Activated CD4-positive, alpha-beta memory T cell treated with anti-CD3 and anti-CD28 coated beads, Interleukin-2, amount 10 ng/mL, durations not matched to agents 7 days and 5 days (primary cell): ENCODE results near the gene SLC12A5. TPM values are rescaled to one million over a fixed set of nuclear protein-coding genes. Genes with fewer than 3 reads are reported as not detected.

ENCODE experiments used
- CTCF ChIA-PET: fragments of 350-600 bp; sonication (Branson Sonifier 250); formaldehyde crosslinking; loops from one replicate; lab custom pipeline; 2021; ENCODE audit warnings: antibody characterized with exemption, inconsistent platforms; lab: Charles Lee
- POLR2A ChIA-PET: fragments of 350-600 bp; sonication (Branson Sonifier 250); formaldehyde crosslinking; loops from one replicate; lab custom pipeline; 2021; ENCODE audit warnings: antibody characterized with exemption; lab: Charles Lee
- DNase-seq: peaks from one replicate; pipeline ENCODE4 v3.0.0-alpha.2; 2020
- H3K27ac Mint-ChIP-seq: one replicate; pipeline ENCODE4 v1.8.0; 2021; ENCODE audit warnings: mild to moderate bottlenecking, mixed read lengths
- H3K27me3 Mint-ChIP-seq: one replicate; pipeline ENCODE4 v1.8.0; 2021; ENCODE audit warnings: mixed read lengths
- H3K36me3 Mint-ChIP-seq: one replicate; pipeline ENCODE4 v1.8.0; 2021; ENCODE audit warnings: low read depth, mixed read lengths
- H3K4me1 Mint-ChIP-seq: one replicate; pipeline ENCODE4 v1.8.0; 2021; ENCODE audit warnings: mixed read lengths
- H3K4me3 Mint-ChIP-seq: one replicate; pipeline ENCODE4 v1.8.0; 2021; ENCODE audit warnings: mild to moderate bottlenecking, mixed read lengths
- H3K9me3 Mint-ChIP-seq: one replicate; pipeline ENCODE4 v1.8.0; 2021; ENCODE audit warnings: mixed read lengths
- total RNA-seq, 2 experiments: library from RNA; stranded (reverse); gene quantifications; one replicate each; pipeline ENCODE4 v1.2.3, GENCODE V29; 2021

SLC12A5 gene
- total RNA-seq, 2 experiments from 2014 or later, result 0.53 TPM; not detected in 1

DNA sequence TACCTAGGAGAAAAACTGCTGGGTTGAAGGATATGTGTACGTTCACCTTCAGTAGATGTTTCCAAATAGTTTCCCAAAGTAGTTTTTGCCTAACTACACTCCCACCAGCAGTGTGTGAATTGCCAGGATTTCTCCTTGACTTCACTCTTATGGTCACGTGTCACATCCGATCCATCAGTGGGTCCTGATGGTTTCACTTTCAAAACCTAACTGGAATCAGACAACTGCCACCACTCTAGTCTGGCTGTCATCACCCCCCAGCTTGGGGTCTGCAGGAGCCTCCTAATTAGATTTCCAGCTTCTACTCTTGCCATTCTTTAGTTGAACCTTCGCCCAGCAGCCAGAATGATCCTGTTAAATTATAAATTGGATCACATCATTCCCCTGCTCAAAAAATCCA, 8.5 kb upstream of the SLC12A5 start:
- ChIA-PET POLR2A (no interaction called here), CTCF (no interaction called here)
- Mint-ChIP-seq H3K4me3 (no peak overlapping the region), H3K9me3 (peaks cover 6% of the 10 kb centered on the region), H3K27ac (no peak overlapping the region), H3K27me3 (peaks cover 53% of the 10 kb centered on the region), H3K4me1 (peaks cover 29% of the 10 kb centered on the region), H3K36me3 (no peaks in the 10 kb centered on the region)
- DNase-seq, result no peak

DNA sequence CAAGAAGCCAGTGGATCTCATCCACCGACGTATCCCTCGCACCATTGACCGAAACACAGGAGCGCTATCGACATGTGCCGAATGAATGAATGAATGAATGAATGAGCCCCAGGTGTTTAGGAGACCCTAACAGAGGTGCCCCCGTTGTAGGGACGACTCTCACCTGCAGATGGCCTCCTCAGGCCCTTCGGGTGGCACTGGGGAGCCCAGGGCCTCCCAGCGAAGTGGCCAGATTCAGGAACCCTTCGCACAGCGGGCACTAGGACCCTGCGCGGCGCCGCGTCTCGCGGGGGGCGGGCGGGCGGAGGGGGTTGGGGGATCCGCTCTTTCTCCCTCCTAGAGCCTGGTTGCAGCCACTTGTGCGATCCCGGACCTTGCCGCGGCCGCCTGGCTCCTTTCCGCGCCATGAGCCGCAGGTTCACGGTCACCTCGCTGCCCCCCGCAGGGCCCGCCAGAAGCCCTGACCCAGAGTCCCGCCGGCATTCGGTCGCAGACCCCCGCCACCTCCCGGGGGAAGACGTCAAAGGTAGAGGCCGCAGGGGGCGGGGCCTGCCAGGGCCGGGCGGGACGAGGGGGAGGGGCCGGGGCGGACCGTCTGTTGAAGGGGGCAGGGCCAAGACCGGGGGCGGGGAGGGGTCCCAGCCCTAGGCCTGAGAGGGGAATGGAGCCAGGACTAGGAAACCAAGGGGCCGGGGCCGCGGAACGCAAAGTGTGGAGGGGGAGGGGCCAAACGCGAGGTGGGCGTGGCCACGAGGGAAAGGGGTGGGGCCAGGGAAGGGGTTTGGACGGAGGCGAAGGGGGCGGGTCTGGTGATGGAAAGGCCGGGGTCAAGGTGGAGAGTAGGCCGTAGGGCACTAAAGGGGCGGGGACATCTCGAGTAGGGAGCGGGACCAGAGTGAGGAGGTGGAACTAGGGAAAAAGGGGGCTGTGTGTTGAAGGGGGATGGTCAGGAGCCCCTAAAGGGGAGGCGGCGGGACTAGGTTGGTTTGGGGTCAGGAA, 7.4 kb upstream of the SLC12A5 start:
- CTCF ChIA-PET, result interaction anchor here (0.7 to 2.1 kb wide), 19 partner anchors 8 to 328 kb away, joined by 3 to 22 read pairs (median 7); partner anchors contain the start of genes MMP9 and ZNF335
- POLR2A ChIA-PET, result no interaction called here

DNA sequence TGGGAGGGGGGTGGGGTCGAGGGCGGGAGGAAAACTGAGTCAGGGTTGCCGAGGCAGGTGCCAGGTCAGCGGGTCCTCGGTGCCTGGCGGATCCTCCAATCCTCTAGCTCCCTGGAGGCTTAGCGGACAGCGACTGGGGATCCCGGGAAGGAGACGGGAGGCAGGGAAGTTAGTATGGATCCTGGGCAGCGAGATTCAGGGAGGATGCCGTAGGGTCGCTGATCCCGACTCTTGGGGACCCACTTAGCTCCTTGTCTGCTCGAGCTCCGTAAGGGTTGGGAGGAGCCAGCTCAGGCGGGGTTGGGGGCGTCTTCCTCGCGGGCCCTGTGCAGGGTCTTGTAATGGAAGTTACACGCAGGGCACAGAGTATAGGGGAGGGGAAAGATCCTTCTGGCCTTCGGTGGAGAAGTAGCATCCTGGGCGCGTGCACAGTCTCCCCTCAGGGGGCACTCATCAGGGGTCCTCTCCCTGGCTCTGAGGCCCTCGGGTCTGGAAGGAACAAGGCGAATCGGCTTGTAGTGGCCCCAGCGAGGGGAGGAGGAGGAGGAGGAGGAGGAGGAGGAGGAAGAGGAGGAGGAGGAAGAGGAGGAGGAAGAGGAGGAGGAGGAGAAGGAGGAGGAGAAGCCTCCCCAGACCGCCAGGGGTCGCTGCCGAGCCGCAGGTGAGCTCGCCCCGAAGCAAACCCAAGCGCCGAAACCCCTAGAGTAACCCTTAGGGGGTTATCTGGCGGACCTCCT, 6.4 kb upstream of the SLC12A5 start:
- Mint-ChIP-seq H3K4me1 (peaks cover 24% of the 10 kb centered on the region), H3K4me3 (peak overlapping the region; percentile 59), H3K27me3 (peaks cover 49% of the 10 kb centered on the region), H3K36me3 (no peaks in the 10 kb centered on the region), H3K9me3 (no peaks in the 10 kb centered on the region), H3K27ac (no peak overlapping the region)
- DNase-seq, result peak; percentile 77
- ChIA-PET CTCF (interaction anchor here (0.6 to 2.1 kb wide), 24 partner anchors 9 to 1748 kb away, joined by 3 to 22 read pairs (median 6); partner anchors contain the start of genes MMP9 and ZNF335), POLR2A (no interaction called here)

More for the DNA sequence above, 7.4 kb upstream of the SLC12A5 start:
- Mint-ChIP-seq H3K27me3 (peaks cover 51% of the 10 kb centered on the region), H3K36me3 (no peaks in the 10 kb centered on the region), H3K4me1 (peaks cover 29% of the 10 kb centered on the region), H3K9me3 (peaks cover 6% of the 10 kb centered on the region), H3K27ac (no peak overlapping the region), H3K4me3 (peak overlapping the region; percentile 60)
- peak; percentile 59 for DNase-seq

DNA sequence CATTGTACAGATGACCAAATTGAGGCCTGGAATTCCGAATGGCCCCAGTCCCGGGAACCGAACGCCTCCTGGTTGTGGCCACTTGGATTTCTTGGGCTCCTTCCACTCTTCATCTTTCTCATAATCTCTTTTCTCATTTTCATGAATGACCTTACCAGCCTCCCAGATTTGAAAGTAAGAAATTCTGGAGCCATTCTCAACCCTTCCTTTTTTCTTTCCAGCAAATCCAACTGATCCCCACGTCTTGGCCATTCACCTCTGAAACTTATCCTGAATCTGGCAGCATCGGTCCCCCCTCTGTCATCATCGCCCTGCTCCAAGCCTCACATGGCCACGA, 5.9 kb upstream of the SLC12A5 start:
- POLR2A ChIA-PET, result no interaction called here
- H3K36me3 Mint-ChIP-seq, result no peaks in the 10 kb centered on the region
- H3K9me3 Mint-ChIP-seq, result no peaks in the 10 kb centered on the region
- peaks cover 24% of the 10 kb centered on the region for H3K4me1 Mint-ChIP-seq
- CTCF ChIA-PET, result interaction anchor here (0.6 to 2.1 kb wide), 21 partner anchors 9 to 1747 kb away, joined by 3 to 22 read pairs (median 7); partner anchors contain the start of genes MMP9 and ZNF335
- no peak for DNase-seq
- H3K27me3 Mint-ChIP-seq, result peaks cover 48% of the 10 kb centered on the region
- H3K4me3 Mint-ChIP-seq, result no peak overlapping the region
- no peak overlapping the region for H3K27ac Mint-ChIP-seq

DNA sequence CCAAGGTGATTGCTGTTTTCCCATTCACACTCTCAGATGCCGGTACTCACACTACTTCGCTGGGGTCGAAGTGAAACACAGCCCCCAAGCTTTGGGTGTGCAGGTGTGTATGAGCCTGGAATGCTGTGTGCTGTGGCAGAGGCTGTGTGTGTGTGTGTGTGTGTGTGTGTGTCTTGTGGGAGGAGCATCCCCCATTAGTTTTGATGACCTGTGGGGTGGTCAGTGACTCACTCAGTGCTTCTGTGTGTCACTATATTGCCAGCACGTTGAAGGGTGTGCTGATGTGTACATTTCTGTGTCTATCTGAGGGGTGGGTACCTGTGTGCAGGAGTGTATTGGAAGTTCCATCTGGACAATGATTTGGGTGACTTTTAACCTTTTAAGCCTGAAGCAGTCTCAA, 5.0 kb upstream of the SLC12A5 start:
- ChIA-PET CTCF (interaction anchor here (0.8 to 2.1 kb wide), 6 partner anchors 18 to 731 kb away, joined by 3 to 13 read pairs (median 8); partner anchors contain the start of gene ZNF335), POLR2A (no interaction called here)
- Mint-ChIP-seq H3K4me1 (peaks cover 24% of the 10 kb centered on the region), H3K36me3 (no peaks in the 10 kb centered on the region), H3K9me3 (no peaks in the 10 kb centered on the region), H3K4me3 (no peak overlapping the region), H3K27ac (no peak overlapping the region), H3K27me3 (peaks cover 45% of the 10 kb centered on the region)
- DNase-seq, result no peak

DNA sequence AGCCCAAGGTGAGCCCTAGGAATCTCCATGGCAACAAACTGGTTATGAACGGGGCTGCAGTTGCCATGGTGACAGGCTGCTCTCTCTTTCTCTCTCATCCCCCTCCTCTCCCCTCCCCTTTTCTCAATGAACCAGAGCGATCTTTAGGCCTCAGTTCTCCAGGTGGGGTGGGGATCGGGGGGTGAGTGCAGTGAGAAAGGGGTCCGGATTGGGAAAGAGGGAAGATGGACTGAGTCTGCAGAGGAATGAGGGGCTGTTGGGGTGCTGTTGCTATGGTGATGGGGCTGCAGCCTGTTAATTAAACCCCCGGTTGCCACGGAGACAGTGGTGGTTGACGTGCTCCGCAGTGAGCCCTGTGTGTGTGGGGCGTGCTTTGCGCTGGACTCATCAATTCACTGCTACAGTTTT, 3.6 kb upstream of the SLC12A5 start:
- Mint-ChIP-seq H3K36me3 (no peaks in the 10 kb centered on the region), H3K9me3 (no peaks in the 10 kb centered on the region), H3K27me3 (peaks cover 51% of the 10 kb centered on the region), H3K4me1 (peaks cover 23% of the 10 kb centered on the region), H3K4me3 (no peak overlapping the region), H3K27ac (no peak overlapping the region)
- ChIA-PET CTCF (interaction anchor here (0.8 to 0.9 kb wide), 2 partner anchors 11 kb away, joined by 3 to 7 read pairs; no protein-coding TSS in a partner anchor), POLR2A (no interaction called here)
- DNase-seq, result no peak

DNA sequence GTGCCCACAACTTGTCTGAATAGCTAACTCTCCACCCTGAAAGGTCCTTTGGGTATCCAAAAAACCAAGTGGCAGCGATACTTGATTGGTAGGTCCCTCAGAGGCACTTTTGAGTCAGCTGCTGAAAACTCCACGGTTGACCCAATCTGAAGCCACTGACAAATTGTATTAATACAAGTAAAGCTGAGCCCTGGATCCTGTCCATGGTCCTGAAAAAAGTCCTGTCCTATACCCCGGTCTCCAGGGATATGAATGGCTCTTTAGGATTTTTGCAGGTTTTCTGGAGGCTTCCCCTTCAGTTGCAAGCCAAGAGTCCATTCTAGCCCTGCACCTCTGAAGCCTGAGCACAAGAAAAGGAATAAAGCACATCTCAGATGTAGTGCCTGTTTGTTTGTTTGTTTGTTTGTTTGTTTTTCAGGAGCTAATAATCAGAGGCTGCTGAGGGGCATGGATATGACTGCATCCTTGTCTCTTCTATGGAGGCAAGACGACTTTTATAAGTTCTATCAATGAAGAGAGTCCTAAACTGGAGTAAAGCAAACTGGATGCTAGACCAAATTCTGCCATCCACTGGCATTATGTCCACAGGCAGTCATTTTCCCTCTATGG, 1.7 kb upstream of the SLC12A5 start:
- peak; percentile 44 for DNase-seq
- ChIA-PET CTCF (interaction anchor here (0.8 to 1.6 kb wide), 3 partner anchors 13 to 61 kb away, joined by 3 to 5 read pairs (median 3); no protein-coding TSS in a partner anchor), POLR2A (no interaction called here)
- Mint-ChIP-seq H3K27ac (no peak overlapping the region), H3K9me3 (no peaks in the 10 kb centered on the region), H3K4me3 (no peak overlapping the region), H3K27me3 (peaks cover 55% of the 10 kb centered on the region), H3K4me1 (peaks cover 9% of the 10 kb centered on the region), H3K36me3 (no peaks in the 10 kb centered on the region)

DNA sequence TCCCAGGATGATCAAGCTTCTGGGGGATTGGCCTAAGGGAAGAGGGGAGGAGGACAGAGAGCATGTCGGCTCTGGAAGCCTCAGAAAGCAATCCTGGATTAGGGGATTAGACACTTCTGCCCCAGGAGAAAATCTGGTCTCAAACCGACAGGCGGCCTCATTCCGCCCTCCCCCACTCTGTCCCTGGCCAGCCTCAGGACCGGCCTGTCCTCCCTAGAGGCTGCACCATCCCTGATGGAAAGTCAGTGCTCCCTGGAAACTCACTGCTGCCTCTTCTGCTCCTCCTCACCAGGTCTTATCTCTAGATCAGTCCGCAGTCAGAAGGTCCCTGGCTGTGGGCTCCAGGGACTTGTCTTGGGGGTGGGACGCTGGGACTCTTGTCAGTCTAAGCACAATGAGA, 905 bp upstream of the SLC12A5 start:
- H3K27me3 Mint-ChIP-seq, result peaks cover 62% of the 10 kb centered on the region
- no peak for DNase-seq
- H3K36me3 Mint-ChIP-seq, result no peaks in the 10 kb centered on the region
- peaks cover 5% of the 10 kb centered on the region for H3K4me1 Mint-ChIP-seq
- ChIA-PET POLR2A (no interaction called here), CTCF (interaction anchor here (1.3 to 1.6 kb wide), 2 partner anchors 41 to 60 kb away, joined by 3 to 5 read pairs; no protein-coding TSS in a partner anchor)
- H3K9me3 Mint-ChIP-seq, result no peaks in the 10 kb centered on the region
- no peak overlapping the region for H3K27ac Mint-ChIP-seq
- no peak overlapping the region for H3K4me3 Mint-ChIP-seq

DNA sequence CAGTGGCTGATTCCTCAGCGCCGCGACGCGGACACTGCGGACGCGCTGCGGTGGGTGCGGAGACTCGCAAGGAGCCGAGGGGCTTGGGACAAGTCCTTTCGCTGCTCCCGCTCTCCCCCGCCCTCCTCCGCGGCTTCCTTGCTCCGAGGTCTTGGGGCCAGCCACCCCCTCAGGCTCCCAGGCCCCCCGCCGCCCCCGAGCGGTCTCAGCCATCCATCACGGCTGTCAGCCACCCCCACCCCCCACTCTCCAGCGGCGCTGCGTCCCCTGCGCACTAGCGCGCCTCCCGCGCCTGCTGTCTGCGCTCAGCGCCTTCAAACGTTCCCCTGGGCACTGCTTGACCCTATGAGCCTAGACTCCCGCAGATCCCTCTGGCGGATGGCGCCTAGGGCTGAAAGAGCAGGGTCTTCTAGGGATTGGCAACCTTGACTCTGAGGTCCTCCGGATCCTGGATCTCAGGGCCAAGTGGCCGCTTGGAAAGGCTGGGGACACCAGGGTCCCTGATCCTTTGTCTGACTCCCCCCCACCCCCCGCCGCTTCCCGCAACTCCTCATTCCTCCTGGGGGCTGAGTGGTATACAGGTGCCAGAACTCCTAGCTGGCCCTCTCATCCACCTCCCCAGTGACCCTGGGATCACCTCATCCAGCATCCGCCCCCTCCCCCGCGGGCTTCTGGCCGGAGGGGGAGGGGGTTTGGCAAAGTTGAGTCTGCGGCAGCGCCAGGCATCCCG, 1.4 kb downstream of the SLC12A5 start:
- ChIA-PET POLR2A (no interaction called here), CTCF (interaction anchor here (1.6 kb wide), 1 partner anchor 61 kb away, joined by 3 read pairs; no protein-coding TSS in a partner anchor)
- H3K9me3 Mint-ChIP-seq, result no peaks in the 10 kb centered on the region
- H3K27ac Mint-ChIP-seq, result no peak overlapping the region
- no peaks in the 10 kb centered on the region for H3K36me3 Mint-ChIP-seq
- DNase-seq, result no peak
- H3K4me3 Mint-ChIP-seq, result no peak overlapping the region
- H3K4me1 Mint-ChIP-seq, result no peaks in the 10 kb centered on the region
- peaks cover 57% of the 10 kb centered on the region for H3K27me3 Mint-ChIP-seq

DNA sequence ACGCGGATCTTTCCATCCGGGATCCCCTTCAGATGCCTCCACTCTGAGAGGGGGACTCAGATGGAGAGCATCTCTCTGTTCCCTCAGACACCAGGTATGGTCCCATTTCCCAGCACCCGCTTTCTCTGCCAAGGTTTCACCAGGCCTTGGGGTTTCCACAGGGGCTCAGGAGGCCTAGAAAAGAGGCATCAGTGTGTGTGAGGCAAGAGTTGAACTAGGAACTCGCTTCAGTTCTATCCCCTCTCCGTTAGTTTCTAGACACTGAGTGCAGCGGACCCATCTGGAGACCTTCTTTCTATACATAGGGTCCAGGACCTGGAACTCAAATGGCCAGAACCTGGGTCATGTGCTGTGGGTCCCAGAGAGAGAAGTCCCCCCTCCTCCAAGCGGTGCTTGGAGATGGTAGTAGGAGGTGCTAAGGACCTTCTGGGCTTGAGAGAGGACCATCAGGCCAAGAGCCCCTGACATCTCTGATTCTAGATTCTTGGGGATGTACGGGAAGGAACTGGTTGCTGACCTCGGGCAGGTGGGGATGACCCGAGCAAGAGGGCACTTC, 2.1 kb downstream of the SLC12A5 start:
- DNase-seq, result no peak
- no peak overlapping the region for H3K4me3 Mint-ChIP-seq
- ChIA-PET POLR2A (no interaction called here), CTCF (interaction anchor here (3.2 kb wide), 1 partner anchor 8 kb away, joined by 17 read pairs; no protein-coding TSS in a partner anchor)
- H3K36me3 Mint-ChIP-seq, result no peaks in the 10 kb centered on the region
- H3K27ac Mint-ChIP-seq, result no peak overlapping the region
- no peaks in the 10 kb centered on the region for H3K4me1 Mint-ChIP-seq
- peaks cover 54% of the 10 kb centered on the region for H3K27me3 Mint-ChIP-seq
- H3K9me3 Mint-ChIP-seq, result no peaks in the 10 kb centered on the region

DNA sequence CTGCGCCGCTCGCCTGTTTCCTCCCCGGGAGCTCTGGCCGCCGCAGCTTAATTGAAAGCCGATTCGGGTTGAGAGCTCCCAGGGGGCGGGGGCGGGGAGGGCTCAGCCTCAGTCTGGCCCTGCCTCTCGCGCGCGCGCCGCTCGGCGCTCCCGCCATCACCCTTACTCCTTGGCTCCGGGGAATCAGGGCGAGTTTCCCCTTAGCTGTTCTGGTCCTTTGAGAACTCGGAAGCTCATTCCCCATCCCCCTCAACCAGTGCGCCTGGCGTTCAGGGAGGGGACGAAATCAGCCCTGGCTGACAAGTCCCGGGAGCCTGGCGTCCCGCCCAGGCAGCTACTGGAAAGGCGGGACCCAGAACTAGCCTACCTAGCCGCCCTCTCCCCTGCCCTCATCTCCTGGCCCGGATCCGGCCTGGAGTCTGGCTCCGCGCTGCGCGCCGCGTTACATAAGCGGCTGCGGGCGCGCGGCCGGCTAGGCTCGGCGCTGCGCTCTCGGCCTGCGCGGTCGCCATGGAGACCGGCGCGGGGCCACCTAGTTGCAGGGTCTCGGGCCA, 2.8 kb downstream of the SLC12A5 start:
- POLR2A ChIA-PET, result no interaction called here
- Mint-ChIP-seq H3K4me1 (no peaks in the 10 kb centered on the region), H3K27ac (no peak overlapping the region), H3K4me3 (no peak overlapping the region), H3K9me3 (no peaks in the 10 kb centered on the region), H3K36me3 (no peaks in the 10 kb centered on the region), H3K27me3 (peaks cover 54% of the 10 kb centered on the region)
- CTCF ChIA-PET, result interaction anchor here (0.6 to 3.2 kb wide), 2 partner anchors 9 to 61 kb away, joined by 5 to 17 read pairs; no protein-coding TSS in a partner anchor
- DNase-seq, result no peak
